COR-L47 (cell line): ENCODE results near the gene CDH4.

Experiments
- DNase-seq: peaks from one replicate; lab custom pipeline; 2025; lab: John Stamatoyannopoulos, UW

CDH4 gene

GRCh38 chr20:61900011-61900944, 648.2 kb downstream of the CDH4 start:
- DNase-seq, result no peak

GRCh38 chr20:61900945-61901293, 648.9 kb downstream of the CDH4 start:
- no peak for DNase-seq

GRCh38 chr20:61901392-61902220, 649.5 kb downstream of the CDH4 start:
- peak; percentile 8 for DNase-seq

- DNase-seq, result no peak
Observed at GRCh38 chr20:61902221-61902869, 650.3 kb downstream of the CDH4 start.

DNA sequence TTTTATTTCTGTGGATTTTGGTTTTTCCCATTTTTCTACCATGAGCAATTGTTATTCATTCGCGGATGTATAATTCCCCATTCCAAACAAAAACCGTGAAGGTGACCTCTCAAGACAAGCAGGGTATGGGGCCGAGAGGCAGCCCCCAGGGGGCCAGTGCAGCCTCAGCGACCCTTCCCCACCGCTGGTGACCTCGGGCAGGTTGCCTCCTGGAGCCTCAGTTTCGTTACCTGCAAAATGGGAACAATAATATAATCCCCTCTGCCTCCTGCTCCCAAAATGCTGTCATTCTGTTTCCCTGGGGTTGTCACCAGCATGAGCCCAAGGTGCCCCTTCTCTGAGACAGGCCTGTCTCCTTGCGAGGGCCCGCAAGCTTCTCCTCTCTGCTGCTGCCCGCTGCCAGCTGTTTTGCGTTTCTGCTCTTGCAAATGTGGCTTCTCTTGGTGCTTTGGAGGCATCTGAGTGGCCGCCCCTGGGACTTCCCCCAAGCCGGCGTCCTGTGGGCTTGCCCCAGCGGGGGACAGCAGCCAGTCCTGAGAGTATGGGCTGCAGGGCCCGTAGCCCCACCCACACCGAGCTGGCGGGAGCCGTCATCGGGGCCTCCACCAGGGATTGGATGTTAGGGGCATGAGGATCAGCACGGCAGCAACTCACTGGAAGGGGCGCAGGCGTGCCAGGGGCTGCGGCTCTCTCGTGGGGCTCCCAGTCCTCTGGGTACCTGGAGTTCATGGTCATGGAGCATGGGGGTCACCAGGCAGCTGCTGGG, 651.7 kb downstream of the CDH4 start:
- DNase-seq, result no peak

DNA sequence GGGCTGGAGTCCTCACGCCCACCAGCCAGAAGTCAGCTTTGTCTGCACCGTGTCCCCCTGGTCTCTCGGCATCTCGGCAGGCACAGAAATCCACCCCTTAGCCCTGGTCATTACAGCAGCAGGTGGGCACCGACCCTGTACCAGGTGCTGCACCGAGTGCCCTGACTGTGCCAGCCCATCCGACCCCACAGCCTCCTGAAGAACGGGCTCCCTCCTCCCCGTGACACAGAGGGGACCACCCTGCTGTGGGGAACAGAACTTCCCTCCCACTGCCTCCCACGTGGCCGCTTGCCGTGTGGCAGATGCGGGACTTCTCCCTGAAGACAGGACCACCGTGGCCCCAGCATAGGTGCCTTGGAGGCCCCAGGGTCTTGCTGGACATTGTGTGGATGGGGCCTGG, 652.4 kb downstream of the CDH4 start:
- DNase-seq, result no peak

- no peak for DNase-seq
Observed at GRCh38 chr20:61905781-61906523, 653.9 kb downstream of the CDH4 start.

DNA sequence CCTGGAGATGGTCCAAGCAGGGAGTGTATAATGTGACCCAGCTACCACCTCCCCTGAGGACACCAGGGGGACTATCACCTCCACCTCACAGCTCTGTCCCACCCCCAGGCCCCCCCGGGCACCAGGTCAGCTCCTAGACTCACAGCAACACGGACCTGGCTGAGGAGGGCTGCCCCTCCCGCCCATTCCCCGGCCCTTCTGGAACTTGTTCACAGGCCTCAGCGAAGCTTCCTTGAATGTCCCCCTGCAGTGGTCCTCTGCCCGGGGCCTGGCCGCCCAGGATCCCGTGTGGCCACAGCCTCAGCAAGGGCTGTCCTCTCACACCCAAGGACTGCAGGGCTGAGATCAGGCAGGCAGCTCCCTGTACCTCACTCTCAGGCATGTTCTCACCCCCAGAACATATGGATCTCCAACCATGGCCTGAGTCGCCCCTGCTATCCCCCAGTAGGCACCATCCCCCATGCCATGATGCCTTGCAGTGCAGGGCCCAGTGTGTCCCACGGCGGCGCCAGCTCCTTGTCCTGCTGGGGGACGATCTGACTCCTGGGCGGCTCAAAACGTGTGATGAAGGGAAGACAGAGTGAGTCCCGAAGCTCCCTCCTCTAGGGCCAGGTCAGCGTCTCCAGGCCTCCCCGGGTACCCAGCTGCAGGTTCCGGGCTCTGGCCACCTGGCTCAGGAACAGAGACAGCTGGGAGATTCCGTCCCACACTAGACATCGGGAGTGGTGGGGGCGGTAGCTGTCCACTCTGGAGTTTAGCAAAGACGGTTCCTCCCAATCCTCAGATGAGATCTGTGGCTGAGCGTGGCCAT, 655.2 kb downstream of the CDH4 start:
- no peak for DNase-seq

DNA sequence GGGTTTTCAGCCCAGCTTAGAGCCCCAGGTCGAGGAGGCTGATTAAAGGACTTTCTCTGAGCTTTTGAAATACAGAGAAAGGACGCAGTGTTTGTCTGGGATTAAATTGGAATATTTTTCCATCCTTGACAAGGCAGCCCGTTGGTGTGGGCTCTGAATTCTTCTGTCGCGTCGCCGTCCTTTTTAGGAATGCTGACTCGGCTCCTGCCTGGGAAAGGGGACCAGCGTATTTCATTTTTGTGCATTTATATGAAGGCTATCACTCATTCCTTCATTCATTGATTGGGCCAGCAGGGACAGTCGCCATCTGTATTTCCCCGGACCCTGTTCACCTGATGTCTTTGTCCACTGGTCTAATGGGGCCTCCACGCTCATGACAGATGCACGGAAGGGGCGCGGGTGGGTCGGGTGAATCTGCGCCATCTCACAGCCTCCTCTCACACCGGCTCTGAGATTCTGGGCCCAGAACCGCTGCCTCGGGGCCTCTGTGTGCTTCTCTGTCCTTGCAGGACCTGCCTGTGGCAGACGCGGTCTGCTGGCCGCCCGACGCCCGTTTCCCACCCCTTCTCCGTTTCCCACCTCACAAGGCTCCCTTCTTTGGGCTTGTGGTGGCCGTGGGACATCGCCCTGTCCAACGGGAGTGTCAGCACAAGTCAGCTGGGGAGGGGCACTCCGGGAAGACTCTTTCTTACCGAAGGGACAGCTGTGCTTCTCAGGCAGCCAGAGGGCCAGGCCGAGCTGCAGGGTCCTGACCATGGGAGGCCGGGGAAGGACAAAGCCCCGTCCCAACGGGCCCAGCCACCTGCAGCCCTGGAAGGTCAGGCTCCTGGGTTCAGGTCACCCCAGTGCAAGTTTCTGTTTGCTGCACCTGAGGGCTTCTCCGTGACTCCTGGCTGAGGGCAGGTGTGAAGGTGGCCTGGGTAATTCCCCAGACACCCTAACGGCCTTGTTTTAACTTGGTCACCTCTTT, 656.3 kb downstream of the CDH4 start:
- DNase-seq, result no peak

DNA sequence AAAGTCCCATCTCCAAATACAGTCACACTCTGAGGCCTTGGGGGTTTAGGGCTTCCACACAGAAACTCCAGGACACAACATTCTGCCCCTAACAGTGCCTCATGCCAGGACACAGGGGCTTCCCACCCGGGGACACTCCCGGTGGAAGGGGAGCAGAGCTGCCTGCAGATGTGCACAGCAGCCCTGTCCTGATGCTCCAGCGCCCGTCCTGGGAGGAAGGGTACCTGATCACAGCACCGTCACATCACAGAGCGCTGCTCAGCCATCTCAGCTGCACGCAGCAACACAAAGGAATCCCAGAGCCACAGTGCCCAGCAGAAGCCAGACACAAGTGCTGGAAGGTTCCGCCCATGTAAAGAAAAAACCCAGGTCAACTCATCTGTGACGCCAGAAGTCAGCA, 657.0 kb downstream of the CDH4 start:
- no peak for DNase-seq

- no peak for DNase-seq
Observed at GRCh38 chr20:61909821-61910220, 657.8 kb downstream of the CDH4 start.

- no peak for DNase-seq
Observed at GRCh38 chr20:61911824-61912223, 659.8 kb downstream of the CDH4 start.

DNA sequence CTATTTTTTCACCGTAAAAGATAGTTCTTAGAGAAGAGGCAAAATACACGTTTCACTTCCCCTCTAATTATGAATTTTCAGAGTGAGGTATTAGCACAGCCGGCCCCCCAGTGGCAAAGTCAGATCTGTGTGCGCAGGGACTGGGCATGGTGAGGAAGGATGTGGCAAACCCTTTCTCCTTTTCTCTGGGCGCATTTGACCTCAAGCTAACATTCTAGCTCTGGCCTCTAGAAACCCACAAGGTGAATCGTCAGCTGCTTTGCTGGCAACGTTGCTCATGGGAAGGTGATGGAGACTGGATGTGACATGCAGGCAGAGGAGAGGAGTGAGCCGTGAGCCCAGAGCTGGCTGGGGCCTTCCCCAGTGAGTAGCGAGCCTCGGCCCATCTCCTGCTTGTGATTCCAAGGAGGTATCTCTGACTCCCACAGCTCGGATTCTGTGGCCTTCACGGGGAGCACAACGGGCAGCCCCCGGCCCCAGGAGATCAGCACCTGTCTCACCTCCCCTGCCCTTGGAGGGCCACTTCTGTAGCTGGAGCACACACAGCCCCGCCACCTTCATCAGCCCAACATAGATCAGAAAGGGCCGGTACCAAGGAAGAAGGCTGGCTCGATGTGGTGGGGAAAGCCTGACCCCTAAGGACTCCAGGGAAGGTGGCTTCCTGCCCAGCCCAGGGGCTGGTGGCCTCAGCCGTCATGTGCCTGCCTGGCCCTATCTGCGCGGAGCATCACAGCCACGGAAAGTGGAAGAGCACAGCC, 660.8 kb downstream of the CDH4 start:
- no peak for DNase-seq

DNA sequence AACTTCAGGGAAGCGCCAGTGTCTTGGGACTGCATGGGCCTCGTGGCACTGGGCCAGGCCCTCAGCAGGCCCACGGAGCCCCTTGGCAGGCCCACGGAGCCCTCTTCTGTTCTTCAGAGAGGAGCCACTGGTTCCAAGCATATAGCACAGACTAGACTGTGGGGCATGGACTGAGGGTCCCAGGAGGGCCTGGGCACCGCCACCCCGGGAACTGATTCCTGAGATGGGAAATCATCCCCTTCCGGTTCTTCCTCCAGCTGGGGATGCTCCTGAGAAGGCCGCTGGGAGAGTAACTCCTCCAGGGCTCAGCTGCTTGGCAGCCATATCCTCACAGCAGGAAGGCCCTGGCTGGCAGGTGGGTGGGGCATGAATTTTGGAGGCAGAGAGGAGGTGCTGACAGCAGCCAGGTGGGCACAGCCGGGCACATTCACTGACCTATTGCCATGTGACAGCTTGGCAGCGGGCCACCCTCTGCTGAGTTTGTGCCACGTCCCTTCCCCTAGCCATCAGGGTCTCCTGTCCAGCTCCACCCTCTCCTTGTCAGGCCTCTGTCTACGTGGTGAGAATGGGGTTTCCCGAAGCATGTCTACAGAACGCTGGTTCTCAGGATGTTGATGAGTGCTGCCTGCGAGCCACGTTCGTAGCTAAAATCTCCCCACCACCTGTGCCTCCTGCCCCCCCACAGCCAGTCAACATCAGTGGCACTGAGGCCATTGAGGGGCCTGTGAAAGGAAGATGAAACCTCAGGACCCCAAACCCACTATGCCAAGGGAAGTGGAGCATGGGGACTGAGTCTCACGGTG, 661.6 kb downstream of the CDH4 start:
- DNase-seq, result peak; percentile 89

DNA sequence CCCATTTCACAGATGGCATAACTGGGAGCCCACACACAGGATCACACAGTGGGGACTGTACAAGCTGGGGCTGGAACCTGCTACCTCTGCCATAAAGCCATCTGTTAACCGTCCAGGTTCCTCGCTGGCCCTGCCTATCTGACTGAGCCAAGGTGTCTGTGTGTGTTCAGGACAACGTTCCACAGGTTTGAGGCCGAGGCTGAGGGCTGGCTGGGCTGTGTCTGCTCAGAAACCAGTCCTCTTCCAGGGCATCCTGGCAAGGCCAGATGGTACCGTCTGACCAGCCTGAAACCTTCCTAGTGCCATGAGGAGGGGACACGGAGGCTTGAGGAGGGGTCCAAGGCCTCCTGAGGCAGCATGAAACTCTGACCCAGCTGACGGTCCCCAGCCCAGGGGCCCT, 663.0 kb downstream of the CDH4 start:
- DNase-seq, result no peak

DNA sequence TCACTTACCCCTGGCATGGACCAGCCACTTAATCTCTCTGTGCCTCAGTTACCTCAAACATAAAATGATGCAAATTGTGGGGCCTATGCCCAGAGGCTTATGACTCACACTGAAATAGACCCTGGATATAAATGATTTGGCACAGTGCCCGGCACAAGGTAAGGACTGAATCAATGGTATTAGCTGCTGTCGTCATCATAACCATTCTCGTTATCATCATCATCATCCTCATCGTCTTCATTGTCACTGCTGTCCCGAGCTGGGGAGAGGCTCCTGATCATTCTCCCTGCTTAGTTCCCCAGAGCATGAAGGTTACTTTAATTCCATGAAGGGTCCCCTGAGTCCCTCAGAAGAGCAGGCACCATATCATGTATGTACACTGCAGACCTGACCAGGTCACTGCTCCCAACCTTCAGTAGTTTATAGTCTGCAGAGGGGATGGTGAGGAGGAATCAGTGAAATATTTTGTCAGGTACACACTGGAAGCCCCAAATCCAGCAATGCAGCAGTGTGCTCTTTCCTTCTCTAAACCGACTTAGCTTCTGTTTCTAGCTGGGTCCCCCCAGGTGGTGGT, 664.3 kb downstream of the CDH4 start:
- DNase-seq, result no peak

DNA sequence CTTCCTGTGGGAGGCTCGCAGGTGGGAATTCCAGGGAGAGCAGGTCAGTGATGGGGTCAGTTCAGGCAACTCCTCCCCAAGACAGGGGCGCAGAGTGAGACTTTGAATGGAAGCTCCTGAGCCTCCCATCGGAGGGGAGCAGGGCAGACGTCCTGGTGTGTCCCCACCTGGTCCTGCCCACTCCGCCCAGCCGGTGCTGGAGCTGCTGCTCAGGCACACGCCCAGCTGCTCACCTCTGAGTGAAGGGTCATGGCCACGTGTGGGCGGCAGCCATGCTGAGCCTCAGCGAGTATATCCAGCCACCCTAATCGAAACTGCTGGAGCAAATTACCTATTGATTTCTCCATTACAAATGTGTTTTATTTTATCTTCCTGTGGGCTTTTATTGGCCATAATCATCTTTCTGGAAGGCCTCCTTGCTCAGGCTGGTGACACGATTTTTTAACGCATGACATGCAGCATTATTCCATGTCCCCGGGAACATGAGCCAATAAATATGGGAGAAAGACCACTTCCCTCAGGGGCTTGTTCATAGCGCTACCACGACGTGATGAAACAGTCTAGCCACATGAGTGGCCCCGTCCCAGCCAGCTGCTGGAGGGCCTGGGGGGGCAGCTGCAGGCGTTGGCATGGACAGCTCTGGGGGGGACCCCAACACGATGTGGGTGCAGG, 665.5 kb downstream of the CDH4 start:
- DNase-seq, result no peak
